HS-5 (cell line): ENCODE results near the gene LYL1.

Source experiments
- DNase-seq: peaks from one replicate; pipeline ENCODE4 v3.0.0-alpha.2; 2012; ENCODE audit warnings: low read depth

Gene LYL1

DNA sequence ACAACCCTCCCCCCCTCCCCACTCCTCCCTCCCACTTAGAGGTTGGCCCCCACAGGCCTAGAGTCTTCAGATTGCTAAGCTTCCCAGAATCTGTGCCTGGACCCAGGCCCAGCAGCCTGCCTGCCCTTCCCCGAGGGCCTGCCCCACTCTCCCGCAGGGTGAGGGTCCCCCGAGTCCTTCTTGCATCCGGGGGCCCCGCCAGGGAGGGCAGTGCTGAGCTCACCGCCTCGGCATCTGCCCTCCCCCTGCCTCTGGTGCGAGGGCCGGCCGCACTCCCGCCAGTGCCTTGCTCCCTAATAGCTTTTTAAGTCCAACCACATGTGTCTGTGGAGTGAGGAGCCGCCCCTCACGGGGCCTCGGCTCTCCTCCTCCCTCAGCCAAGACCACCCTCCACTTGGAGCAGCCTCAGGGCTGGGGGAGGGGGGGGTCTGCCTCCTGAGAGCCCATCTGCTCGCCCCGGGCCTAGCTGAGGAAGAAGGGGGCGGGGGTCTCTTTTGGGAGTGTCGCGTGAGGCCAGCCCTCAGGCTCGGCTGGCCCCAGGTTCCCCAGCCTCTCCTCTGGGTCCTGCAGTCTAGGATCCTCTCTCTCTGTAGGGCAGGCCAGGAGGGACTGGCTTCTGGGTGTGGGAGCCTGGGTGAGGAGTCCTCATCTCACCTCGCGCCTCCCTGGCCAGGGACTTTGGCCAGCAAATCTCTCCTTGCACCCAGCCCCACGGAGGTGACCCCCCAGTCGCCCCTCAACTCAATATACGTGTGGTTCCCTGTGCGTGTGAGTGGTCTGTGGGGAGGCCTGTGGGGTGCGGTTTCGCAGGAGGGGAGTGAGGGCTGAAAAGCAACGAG lies 47.2 kb downstream of the LYL1 start:
- peak; percentile 77 for DNase-seq

- no peak for DNase-seq
These were observed 47.9 kb downstream of the LYL1 start for GRCh38 chr19:13054626-13055212.

- DNase-seq, result peak; percentile 93
These were observed 48.7 kb downstream of the LYL1 start for GRCh38 chr19:13053761-13054625.

DNA sequence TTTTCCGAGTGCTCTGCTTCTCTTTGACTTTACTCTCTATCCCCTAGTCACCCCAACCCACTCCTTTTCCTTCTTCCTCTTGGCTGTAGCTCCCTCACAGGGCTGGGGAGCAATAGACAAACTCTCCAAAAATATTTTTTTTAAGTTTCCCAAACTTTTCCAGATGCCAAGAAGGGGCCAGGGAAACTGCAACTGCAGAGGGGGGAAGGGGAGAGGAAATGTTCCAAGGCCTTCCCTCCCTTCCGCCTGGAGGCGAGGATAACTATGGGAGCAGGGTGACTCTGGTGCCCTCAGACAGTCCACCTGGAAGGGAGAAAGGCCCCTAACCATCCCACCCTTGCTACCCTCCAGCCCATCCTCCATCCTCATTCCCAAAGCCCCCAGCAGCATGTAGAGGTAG lies 49.4 kb downstream of the LYL1 start:
- no peak for DNase-seq

- no peak for DNase-seq
These were observed 50.0 kb downstream of the LYL1 start for GRCh38 chr19:13052447-13053175.

GRCh38 chr19:13051557-13052165 lies 51.0 kb downstream of the LYL1 start:
- no peak for DNase-seq

DNA sequence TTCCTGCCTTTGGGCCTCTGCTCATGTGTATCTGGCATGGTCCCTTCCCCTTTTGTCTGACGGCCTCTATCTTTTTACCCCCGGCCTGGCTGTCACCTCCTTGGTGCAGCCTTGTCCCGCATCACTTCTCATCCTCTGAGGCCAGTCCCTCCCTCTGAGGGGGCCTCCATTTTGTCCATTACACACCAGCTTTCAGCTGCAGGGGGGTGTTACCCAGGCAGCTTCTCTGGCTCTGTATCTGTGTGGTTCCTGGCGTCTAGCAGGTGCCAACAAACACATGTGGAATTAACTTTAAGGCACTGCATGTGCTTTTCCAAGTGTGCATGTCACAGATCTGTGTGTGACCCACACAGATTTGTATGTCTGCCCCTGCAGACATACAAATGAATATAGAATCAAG lies 52.4 kb downstream of the LYL1 start:
- no peak for DNase-seq
